GM18951 (cell line): ENCODE measurements around the gene DIS3L2.

ENCODE experiments used
- POLR2A ChIP-seq: IDR thresholded peaks from 4 replicates; pipeline ENCODE4 v1.6.1; 2011; ENCODE audit warnings: mild to moderate bottlenecking; ENCODE audit not compliant: insufficient read length, insufficient read depth; ENCODE audit errors: extremely low read depth
- in situ Hi-C: fragments of 300-500 bp; cut with MboI; formaldehyde crosslinking; loops from one replicate; pipeline ENCODE4 v1.12.0; 2022; ENCODE audit warnings: low sequenced_read_pairs, mixed read lengths, inconsistent platforms; ENCODE audit not compliant: unreplicated experiment

Gene DIS3L2

DNA sequence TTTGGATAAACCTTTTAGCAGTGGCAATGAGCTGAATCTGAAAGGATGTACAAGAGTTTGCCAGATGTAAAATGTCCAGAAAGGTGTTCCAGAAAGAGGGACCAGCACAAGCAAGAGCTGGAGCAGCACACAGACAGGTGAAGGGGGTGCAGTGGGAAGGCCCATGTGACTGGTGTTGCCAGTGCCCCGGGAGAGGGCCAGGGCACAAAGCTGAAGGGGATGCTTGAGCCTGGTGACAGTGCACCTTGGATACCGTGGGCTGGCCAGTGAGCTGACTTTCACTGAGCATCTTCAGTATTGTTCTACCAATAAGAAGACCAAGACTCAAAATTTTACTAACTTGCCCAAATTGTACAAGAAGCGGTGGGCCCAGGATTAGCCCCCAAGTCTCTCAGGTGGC, 284.7 kb downstream of the DIS3L2 start:
- no peak for TF ChIP-seq POLR2A
- in situ Hi-C loops: no loop called here

DNA sequence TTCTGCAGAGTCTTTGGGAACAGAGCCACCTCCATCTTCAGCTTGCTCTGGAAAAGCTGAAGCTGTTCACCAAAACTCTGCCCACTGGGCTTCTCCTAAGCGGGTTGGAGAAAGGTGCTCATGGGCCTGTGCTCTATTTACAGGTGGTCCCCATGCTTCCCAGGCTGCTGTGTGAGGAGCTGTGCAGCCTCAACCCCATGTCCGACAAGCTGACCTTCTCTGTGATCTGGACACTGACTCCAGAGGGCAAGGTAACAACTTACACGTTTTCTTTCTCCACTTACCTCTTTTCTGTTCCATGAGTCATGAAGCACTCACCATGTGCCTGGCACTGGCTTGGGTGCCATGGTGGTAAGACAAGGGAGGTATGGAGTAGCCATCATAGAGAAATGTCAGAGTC, 287.6 kb downstream of the DIS3L2 start:
- no peak for TF ChIP-seq POLR2A
- in situ Hi-C loops: no loop called here

DNA sequence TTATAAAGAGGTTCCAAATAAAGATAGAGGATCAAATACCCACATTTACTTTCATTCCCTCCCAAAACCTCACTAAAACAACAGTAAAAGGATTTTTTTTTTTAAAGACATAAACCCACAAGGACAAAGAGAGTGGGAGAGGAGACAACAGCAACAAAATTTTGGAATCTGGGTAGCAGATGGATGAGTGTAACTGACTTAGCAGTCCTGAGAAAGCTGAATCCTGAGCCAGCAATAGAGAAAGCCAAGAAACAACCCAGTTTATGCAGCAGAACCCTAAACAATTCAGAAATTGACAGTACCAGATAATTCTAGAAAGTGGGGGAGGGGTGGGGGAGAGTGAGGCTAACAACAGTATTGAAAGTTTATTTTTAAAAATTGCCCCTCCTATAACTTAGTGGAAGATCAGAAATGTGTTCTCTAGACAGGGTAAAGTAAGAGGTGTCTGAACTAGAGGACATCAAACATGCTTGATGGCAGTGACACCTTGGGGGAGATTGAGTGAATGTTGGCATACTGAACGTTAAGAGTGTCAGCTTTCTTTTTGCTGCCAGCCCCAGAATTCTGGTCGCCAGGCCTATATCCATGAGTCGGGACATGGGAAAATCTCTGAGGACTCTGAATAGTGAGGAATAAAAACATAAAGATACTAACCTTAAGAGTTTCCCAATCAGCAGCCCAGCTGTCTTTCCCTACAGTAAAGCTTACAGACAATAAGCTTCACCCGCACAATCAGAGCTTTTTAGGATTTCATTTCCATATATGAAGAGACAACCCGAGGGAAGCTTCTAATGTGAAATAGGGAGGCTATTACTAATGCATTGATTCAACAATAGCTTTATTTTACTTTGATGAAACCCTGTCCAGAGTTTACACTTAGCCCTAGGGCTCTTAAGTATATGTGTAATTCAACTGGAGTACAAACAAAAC, 289.0 kb downstream of the DIS3L2 start:
- in situ Hi-C loops: no loop called here
- no peak for TF ChIP-seq POLR2A

DNA sequence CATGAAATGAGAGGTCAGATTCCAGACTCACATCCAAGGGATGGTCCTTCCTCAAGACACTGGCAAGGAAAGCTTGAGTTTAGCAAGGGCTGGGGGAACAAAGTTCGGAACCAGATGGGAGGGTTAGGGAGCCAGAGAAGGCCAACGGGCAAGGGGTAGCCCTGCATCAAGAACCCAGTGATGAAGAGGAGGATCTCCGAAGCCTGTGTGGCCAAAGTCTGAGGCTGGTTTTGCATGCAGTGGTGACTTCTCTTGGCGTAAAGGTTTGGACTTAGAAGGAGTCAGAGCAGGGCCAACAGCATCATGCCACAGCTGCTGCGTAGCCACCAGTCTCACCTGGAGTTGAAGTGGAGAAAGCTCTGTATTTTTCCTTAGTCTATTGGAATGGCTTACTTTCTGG, 293.5 kb downstream of the DIS3L2 start:
- in situ Hi-C loops: no loop called here
- no peak for TF ChIP-seq POLR2A

DNA sequence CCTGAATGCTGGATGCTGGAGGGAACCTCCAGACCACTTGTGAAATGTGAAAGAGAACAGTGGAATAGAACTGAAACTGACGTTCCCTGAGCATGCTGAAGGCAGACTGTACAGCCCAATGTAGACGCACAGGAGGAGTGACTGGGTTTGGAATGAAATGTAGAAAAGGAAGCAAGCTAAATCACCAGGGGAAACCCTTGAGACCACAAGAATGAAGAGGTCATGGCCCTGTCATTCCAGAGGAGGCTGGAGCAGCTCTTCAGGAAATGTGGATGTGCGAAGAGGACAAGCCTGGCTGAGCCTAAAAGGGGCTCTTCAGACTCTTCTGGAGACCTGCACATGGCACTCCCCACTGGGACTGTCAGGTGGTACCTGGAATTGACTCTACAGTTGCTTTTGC, 298.6 kb downstream of the DIS3L2 start:
- in situ Hi-C loops: no loop called here
- no peak for TF ChIP-seq POLR2A

DNA sequence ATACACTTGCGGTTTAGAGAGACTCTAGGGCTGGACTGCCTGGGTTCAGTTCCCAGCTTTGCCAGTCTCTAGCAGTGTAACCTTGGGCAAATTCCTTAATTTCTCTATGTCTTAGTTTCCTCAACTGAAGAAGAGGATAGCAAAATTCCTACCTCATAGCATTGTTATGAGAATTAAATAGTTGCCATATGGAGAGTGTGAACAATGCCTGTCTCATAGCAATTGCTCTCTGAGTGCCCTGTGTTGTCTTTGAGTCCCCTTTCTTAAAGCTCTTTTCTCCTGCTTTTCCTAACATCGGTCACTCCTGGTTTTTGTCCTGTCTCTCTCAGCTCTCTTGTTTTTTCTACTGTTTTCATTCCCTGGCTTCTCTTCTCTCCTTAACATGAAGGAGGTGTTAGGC, 300.3 kb downstream of the DIS3L2 start:
- in situ Hi-C loops: no loop called here
- no peak for TF ChIP-seq POLR2A

DNA sequence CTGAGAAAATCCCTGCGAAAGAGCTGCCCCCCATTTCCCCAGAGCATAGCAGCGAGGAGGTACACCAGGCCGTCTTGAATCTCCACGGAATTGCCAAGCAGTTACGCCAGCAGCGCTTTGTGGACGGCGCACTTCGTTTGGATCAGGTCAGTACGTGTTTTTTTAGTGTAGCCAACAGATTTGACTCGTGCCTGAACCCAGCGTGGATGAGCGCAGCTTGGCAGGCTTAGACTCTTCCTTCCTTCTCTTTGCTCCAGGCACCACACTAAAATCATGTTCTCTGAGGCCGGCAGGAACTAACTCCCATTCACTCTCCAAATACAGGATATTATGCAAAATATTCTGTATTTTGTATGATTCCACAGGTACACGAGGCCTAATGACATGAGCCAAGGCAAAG, 301.8 kb downstream of the DIS3L2 start:
- no peak for TF ChIP-seq POLR2A

DNA sequence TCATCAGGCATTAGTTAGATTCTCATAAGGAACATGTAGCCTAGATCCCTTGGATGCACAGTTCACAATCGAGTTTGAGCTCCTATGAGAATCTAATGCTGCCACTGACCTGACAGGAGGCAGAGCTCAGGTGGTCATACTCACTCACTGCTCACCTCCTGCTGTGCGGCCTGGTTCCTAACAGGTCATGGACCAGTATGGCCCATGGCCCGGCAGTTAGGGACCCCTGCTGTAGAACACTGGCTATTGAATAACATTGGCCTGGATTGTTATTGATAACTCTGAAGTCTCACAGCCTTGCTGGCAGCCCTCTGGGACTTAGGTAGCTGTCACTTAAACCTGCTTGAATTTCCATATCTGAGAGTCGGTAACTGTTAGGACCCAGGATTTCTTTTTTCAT, 302.6 kb downstream of the DIS3L2 start:
- in situ Hi-C loops: no loop called here
- no peak for TF ChIP-seq POLR2A

More for the DNA sequence above, 301.8 kb downstream of the DIS3L2 start:
- in situ Hi-C loops: no loop called here

DNA sequence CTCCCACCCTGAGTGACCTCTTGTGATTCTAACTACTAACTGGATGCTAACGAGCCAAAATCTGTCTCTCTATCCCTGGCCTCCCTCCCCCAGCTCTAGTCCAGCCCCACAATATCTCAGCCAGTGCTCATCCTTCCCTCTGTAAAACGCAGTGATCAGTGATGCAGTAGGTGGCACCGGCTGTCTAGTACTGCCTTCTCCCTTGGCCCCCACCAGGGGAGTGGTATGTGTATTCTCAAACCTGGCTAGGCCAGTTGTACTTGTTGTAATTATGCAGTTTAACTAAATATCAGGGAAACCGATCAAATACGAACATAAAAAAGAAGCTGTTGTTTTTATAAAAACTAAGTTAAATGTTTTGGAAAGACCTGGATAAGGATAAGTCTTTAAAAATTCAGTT, 303.8 kb downstream of the DIS3L2 start:
- in situ Hi-C loops: no loop called here
- no peak for TF ChIP-seq POLR2A

DNA sequence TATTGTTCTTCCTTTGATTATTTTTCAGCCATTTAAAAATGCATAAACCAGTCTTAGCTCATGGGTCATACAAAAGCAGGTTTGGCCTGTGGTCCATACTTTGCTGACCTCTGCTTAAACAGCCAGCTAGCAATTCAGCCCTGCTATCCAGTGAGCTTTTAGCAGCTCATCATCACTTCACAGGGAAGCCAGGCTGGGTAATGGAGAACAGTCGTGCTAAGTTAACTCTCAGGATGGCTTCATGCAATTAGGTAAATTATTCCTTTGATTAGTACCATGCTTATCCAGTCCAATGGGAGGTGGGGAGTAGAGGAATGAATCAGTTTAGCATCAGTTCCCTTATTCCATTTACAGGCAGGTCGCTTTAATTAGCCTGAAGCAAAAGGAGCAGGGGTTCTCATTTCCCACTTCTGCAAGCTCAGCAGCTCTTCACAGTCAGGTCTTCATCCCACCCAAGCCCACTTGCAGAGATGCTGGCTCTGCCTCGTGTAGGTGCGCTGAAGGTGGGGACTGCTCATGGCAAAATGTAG, 307.2 kb downstream of the DIS3L2 start:
- TF ChIP-seq POLR2A: no peak
- in situ Hi-C loops: no loop called here

DNA sequence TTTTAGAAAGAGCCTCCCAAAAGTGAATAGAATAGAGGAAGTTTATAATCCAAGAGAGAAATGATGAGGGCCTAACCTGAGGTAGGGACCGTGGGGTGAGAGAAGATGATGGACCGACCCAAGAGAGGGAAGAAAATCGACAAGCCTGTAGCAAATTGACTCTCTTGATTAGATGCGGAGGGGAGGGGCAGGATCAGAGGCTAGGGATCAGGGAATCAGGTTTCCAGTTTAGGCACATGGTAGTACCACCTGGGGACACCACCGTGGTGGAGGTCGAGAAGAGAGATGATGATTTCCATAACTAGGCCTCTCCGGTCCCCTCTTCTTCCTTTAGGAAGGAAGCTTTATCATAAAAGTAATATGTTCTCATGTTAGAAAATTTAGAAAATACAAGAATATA, 308.4 kb downstream of the DIS3L2 start:
- no peak for TF ChIP-seq POLR2A

DNA sequence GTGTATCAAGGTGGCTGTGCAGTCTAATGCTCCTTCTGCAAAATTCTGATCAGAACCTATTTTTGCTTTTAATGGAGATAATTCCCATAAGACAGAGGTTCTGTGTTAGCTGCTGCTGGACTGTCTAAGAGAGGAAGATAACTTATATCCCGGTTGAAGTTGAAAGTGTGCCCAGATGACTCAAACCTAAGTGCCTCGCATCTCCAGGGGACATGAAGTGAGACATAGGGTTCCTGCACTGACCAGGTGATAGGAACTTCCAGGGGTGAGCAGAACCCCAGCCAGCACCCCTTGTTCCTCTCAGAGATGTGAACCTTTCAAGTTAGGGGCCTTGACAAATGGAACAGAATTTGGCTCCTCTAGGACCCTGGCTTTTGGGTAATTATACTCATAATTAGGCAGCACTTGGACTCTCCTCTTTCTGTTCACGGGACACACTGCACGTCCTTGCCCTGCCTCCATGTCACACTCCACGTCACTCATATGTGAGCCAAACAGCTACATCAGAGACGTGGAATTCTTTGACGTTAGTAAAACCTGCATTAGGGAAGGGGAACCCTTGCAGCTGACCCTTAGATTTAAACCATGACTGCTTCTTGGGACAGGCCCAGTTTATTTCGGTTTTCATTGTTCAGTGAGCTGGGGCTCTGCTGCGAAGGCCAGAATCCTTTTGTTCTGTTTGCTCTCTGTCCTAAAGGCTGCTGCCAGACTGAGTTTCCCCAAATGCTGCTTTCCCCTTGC, 312.6 kb downstream of the DIS3L2 start:
- in situ Hi-C loops: no loop called here
- TF ChIP-seq POLR2A: no peak

More for the DNA sequence above, 308.4 kb downstream of the DIS3L2 start:
- in situ Hi-C loops: no loop called here

DNA sequence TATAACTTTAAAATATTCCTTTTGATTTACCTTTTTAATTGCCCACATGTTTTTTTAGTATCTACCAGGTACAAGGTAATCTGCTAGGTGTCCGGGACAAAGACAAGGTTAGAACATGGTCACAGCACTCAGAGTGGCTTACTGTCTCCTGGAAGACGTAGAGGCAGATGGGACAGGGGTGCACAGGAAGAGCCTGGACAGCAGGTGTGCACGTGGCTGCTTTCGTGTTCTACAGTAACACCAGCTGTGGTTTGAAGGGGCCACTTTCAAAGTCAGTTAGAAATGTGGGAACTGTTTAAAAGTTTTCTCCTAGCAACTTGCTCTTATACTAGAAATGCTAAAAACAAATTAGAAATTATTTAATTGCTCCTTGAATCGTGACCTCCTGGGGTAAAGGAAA, 314.2 kb downstream of the DIS3L2 start:
- no peak for TF ChIP-seq POLR2A
- in situ Hi-C loops: no loop called here
